K562 (cell line): ENCODE measurements around the gene PRCC. TPM values are rescaled to one million over a fixed set of nuclear protein-coding genes. Genes with fewer than 3 reads are reported as not detected.
A peak's percentile ranks its signal among the peaks of the same experiment; 100 is the strongest.

Source experiments
- ARID1B ChIP-seq: fragments of 450-650 bp; IDR thresholded peaks from 2 replicates; pipeline ENCODE4 v1.6.1; 2016; ENCODE audit warnings: antibody characterized with exemption, mild to moderate bottlenecking, inconsistent platforms
- ARID2 ChIP-seq: fragments of 450-650 bp; IDR thresholded peaks from 2 replicates; pipeline ENCODE4 v1.6.1; 2017; ENCODE audit warnings: antibody characterized with exemption, mild to moderate bottlenecking
- FOXA1 ChIP-seq: fragments of 450-650 bp; IDR thresholded peaks from 2 replicates; pipeline ENCODE4 v1.6.1; 2016; ENCODE audit warnings: mild to moderate bottlenecking, borderline replicate concordance
- GABPB2 ChIP-seq: fragments of 250-450 bp; sonication (Bioruptor Pico); conservative IDR thresholded peaks from 2 replicates; pipeline ENCODE4 v1.5.1; 2021; ENCODE audit warnings: mild to moderate bottlenecking
- HDAC1 ChIP-seq, 2 experiments: fragments of 450-650 bp; IDR thresholded peaks; 2 replicates each; pipeline ENCODE4 v1.6.1; 2016 to 2017; ENCODE audit warnings: inconsistent platforms in 1 of 2, mild to moderate bottlenecking in 1 of 2, moderate library complexity in 1 of 2
- KLF13 ChIP-seq: fragments of 450-650 bp; IDR thresholded peaks from 2 replicates; pipeline ENCODE4 v1.6.1; 2016; ENCODE audit warnings: missing genetic modification characterization, low read depth, mild to moderate bottlenecking, missing compliant biosample characterization, moderate library complexity, borderline replicate concordance
- POLR3A ChIP-seq: IDR thresholded peaks from 2 replicates; pipeline ENCODE4 v1.6.1; 2011; ENCODE audit warnings: borderline replicate concordance, mild to moderate bottlenecking, moderate library complexity; ENCODE audit not compliant: insufficient read length, insufficient read depth; ENCODE audit errors: extremely low read depth
- RAD21 ChIP-seq, 2 experiments: fragments of 250-450 bp in 1 of 2; fragments of 450-650 bp in 1 of 2; sonication (Bioruptor Pico) in 1 of 2; formaldehyde crosslinking in 1 of 2; IDR thresholded peaks in 1 of 2; conservative IDR thresholded peaks in 1 of 2; 2 replicates each; pipeline versions ENCODE4 v1.4.0 to v1.8.0; 2020 to 2022; ENCODE audit warnings: mild to moderate bottlenecking in 2 of 2, moderate library complexity in 1 of 2
- RBM34 ChIP-seq: fragments of 200-400 bp; formaldehyde crosslinking; IDR thresholded peaks from 2 replicates; pipeline ENCODE4 v1.6.1; 2018; ENCODE audit warnings: low read length, borderline replicate concordance; ENCODE audit not compliant: insufficient read depth
- SP1 ChIP-seq: sonication (generic); formaldehyde crosslinking; IDR thresholded peaks from 2 replicates; pipeline ENCODE4 v1.8.1; 2022; ENCODE audit warnings: mild to moderate bottlenecking, missing genetic modification reagents
- ZNF134 ChIP-seq: fragments of 250-450 bp; sonication (Bioruptor Pico); conservative IDR thresholded peaks from 2 replicates; pipeline ENCODE4 v1.4.0; 2020
- ZNF583 ChIP-seq: fragments of 250-450 bp; sonication (Bioruptor Pico); IDR thresholded peaks from 2 replicates; pipeline ENCODE4 v1.4.0; 2020
- polyA plus RNA-seq, 8 experiments: library from polyadenylated mRNA; depleted of rRNA in 4 of 8; stranded (reverse) in 5 of 8; unstranded in 3 of 8; fragments of >200 nt; fragmentation: Nextera tagmentation in 2 of 8; fragmentation: Illumina TruSeq in 1 of 8; extraction: Ambion mirVana in 2 of 8; extraction: Trizol in 1 of 8; gene quantifications; 2 replicates each; pipeline versions ENCODE4 v1.2.1 to v1.2.3, GENCODE V29; 2011 to 2014; ENCODE audit warnings: inconsistent platforms in 1 of 8, missing spikeins in 1 of 8
- total RNA-seq, 7 experiments: library from RNA; depleted of rRNA in 6 of 7; stranded (reverse); fragments of >200 nt in 6 of 7; fragmentation: Illumina TruSeq in 2 of 7; extraction: Trizol in 2 of 7; gene quantifications; 2 replicates each; pipeline versions ENCODE4 v1.2.1 to v1.2.3, GENCODE V29; 2011 to 2021; ENCODE audit warnings: low replicate concordance in 1 of 7
- TF ChIP-seq, protein P1 (sequence below): fragments of 450-650 bp; formaldehyde crosslinking; IDR thresholded peaks from 2 replicates; pipeline ENCODE4 v1.4.0; 2022; ENCODE audit warnings: mild to moderate bottlenecking, moderate library complexity
- TF ChIP-seq, protein P2 (sequence below): fragments of 450-650 bp; IDR thresholded peaks from 2 replicates; pipeline ENCODE4 v1.6.1; 2014; ENCODE audit warnings: low read depth, mild to moderate bottlenecking, moderate library complexity, borderline replicate concordance
- TF ChIP-seq, protein P3 (sequence below): fragments of 250-450 bp; sonication (Bioruptor Pico); IDR thresholded peaks from 2 replicates; pipeline ENCODE4 v1.4.0; 2020
- TF ChIP-seq, protein P4 (sequence below): fragments of 250-450 bp; sonication (Bioruptor Pico); IDR thresholded peaks from 2 replicates; pipeline ENCODE4 v1.4.0; 2020; ENCODE audit warnings: mild to moderate bottlenecking, moderate library complexity

PRCC gene
- total and polyA plus RNA-seq, 9 of the 15 experiments (the other 6 are each of a cell fraction or from before 2014, with no cell fraction given) = 23.9 to 201 (median 41.1) TPM

DNA sequence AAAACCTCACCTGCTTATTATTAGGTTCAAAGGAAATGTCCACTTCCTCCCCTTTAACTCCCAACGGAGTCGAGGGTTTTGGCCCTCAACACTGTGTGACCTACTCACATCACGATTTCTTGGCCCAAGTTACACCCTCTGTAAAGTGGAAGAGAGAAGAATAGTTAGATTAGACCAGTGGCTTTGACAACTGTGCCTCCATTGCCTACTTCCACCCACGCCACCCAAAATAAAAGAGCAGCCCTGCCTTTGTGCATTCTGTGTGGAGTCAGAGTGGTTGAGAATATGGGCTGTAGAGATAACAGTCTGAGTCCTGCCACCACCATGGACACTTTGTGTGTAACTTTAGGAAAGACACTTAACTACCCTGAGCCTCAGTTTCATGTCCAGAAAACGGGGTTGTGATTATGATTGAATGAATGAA lies 11.8 kb upstream of the PRCC start (continued):
- TF ChIP-seq, protein P1, sequence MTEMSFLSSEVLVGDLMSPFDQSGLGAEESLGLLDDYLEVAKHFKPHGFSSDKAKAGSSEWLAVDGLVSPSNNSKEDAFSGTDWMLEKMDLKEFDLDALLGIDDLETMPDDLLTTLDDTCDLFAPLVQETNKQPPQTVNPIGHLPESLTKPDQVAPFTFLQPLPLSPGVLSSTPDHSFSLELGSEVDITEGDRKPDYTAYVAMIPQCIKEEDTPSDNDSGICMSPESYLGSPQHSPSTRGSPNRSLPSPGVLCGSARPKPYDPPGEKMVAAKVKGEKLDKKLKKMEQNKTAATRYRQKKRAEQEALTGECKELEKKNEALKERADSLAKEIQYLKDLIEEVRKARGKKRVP (CRISPR knock-in tag) = peak; percentile 88
- TF ChIP-seq ZNF134 (CRISPR knock-in tag) (peak; percentile 69), ARID1B (peak; percentile 77), POLR3A (no peak), HDAC1 (IDR thresholded peaks at IDR 0.05) (peak in 1 of 2 experiments; percentile 46; a peak in 1 of 4 replicates), ZNF583 (CRISPR knock-in tag) (peak; percentile 95), GABPB2 (CRISPR knock-in tag) (no peak), FOXA1 (no peak), SP1 (CRISPR knock-in tag) (peak; percentile 39; the same call in 1 of the 2 replicates), RAD21 (CRISPR knock-in tag; conservative IDR thresholded peaks at IDR 0.05 in 1 of 2, IDR thresholded peaks at IDR 0.05 in 1 of 2) (peak in 1 of 2 experiments; percentile 13; a peak in 1 of 4 replicates), RBM34 (no peak), KLF13 (tag) (peak; percentile 58; the same call in 1 of the 2 replicates), ARID2 (no peak)
- TF ChIP-seq, protein P2, sequence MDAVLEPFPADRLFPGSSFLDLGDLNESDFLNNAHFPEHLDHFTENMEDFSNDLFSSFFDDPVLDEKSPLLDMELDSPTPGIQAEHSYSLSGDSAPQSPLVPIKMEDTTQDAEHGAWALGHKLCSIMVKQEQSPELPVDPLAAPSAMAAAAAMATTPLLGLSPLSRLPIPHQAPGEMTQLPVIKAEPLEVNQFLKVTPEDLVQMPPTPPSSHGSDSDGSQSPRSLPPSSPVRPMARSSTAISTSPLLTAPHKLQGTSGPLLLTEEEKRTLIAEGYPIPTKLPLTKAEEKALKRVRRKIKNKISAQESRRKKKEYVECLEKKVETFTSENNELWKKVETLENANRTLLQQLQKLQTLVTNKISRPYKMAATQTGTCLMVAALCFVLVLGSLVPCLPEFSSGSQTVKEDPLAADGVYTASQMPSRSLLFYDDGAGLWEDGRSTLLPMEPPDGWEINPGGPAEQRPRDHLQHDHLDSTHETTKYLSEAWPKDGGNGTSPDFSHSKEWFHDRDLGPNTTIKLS = no peak
- TF ChIP-seq, protein P3, sequence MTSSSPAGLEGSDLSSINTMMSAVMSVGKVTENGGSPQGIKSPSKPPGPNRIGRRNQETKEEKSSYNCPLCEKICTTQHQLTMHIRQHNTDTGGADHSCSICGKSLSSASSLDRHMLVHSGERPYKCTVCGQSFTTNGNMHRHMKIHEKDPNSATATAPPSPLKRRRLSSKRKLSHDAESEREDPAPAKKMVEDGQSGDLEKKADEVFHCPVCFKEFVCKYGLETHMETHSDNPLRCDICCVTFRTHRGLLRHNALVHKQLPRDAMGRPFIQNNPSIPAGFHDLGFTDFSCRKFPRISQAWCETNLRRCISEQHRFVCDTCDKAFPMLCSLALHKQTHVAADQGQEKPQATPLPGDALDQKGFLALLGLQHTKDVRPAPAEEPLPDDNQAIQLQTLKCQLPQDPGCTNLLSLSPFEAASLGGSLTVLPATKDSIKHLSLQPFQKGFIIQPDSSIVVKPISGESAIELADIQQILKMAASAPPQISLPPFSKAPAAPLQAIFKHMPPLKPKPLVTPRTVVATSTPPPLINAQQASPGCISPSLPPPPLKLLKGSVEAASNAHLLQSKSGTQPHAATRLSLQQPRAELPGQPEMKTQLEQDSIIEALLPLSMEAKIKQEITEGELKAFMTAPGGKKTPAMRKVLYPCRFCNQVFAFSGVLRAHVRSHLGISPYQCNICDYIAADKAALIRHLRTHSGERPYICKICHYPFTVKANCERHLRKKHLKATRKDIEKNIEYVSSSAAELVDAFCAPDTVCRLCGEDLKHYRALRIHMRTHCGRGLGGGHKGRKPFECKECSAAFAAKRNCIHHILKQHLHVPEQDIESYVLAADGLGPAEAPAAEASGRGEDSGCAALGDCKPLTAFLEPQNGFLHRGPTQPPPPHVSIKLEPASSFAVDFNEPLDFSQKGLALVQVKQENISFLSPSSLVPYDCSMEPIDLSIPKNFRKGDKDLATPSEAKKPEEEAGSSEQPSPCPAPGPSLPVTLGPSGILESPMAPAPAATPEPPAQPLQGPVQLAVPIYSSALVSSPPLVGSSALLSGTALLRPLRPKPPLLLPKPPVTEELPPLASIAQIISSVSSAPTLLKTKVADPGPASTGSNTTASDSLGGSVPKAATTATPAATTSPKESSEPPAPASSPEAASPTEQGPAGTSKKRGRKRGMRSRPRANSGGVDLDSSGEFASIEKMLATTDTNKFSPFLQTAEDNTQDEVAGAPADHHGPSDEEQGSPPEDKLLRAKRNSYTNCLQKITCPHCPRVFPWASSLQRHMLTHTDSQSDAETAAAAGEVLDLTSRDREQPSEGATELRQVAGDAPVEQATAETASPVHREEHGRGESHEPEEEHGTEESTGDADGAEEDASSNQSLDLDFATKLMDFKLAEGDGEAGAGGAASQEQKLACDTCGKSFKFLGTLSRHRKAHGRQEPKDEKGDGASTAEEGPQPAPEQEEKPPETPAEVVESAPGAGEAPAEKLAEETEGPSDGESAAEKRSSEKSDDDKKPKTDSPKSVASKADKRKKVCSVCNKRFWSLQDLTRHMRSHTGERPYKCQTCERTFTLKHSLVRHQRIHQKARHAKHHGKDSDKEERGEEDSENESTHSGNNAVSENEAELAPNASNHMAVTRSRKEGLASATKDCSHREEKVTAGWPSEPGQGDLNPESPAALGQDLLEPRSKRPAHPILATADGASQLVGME (CRISPR knock-in tag) = 0 out of 2 replicates have a peak, but pooled peaks have one; percentile 63
- TF ChIP-seq, protein P4, sequence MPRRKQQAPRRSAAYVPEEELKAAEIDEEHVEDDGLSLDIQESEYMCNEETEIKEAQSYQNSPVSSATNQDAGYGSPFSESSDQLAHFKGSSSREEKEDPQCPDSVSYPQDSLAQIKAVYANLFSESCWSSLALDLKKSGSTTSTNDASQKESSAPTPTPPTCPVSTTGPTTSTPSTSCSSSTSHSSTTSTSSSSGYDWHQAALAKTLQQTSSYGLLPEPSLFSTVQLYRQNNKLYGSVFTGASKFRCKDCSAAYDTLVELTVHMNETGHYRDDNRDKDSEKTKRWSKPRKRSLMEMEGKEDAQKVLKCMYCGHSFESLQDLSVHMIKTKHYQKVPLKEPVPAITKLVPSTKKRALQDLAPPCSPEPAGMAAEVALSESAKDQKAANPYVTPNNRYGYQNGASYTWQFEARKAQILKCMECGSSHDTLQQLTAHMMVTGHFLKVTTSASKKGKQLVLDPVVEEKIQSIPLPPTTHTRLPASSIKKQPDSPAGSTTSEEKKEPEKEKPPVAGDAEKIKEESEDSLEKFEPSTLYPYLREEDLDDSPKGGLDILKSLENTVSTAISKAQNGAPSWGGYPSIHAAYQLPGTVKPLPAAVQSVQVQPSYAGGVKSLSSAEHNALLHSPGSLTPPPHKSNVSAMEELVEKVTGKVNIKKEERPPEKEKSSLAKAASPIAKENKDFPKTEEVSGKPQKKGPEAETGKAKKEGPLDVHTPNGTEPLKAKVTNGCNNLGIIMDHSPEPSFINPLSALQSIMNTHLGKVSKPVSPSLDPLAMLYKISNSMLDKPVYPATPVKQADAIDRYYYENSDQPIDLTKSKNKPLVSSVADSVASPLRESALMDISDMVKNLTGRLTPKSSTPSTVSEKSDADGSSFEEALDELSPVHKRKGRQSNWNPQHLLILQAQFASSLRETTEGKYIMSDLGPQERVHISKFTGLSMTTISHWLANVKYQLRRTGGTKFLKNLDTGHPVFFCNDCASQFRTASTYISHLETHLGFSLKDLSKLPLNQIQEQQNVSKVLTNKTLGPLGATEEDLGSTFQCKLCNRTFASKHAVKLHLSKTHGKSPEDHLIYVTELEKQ (CRISPR knock-in tag) = peak; percentile 62; the same call in 1 of the 2 replicates
